HG03575 (cell line): ENCODE measurements around the gene RAB11FIP3.
"Not testable (repeated sequence)": the region's sequence is repeated elsewhere in the genome, so short reads cannot be mapped to it uniquely, and the experiment has no call there.

Experiments used
- ATAC-seq: cut with Tn5 transposase; IDR thresholded peaks from one replicate; pipeline ENCODE4 v1.9.1; 2021; ENCODE audit not compliant: unreplicated experiment, insufficient number of reproducible peaks, low FRiP score; ENCODE audit errors: extremely low read depth

Gene RAB11FIP3

GRCh38 chr16:410516-411178 lies 14.8 kb upstream of the RAB11FIP3 start:
- no peak for ATAC-seq

GRCh38 chr16:411576-412265 lies 13.7 kb upstream of the RAB11FIP3 start:
- ATAC-seq, result no peak

GRCh38 chr16:414395-415169 lies 10.9 kb upstream of the RAB11FIP3 start:
- no peak for ATAC-seq

- ATAC-seq, result not testable (repeated sequence)
Measured at GRCh38 chr16:415170-415498, 10.3 kb upstream of the RAB11FIP3 start.

GRCh38 chr16:422179-422578 lies 3.3 kb upstream of the RAB11FIP3 start:
- ATAC-seq, result not testable (repeated sequence)

GRCh38 chr16:424033-424622 lies 1.3 kb upstream of the RAB11FIP3 start:
- ATAC-seq, result no peak

- ATAC-seq, result no peak
Measured at GRCh38 chr16:424623-425081, 797 bp upstream of the RAB11FIP3 start.

- no peak for ATAC-seq
Measured at GRCh38 chr16:425740-426114, 278 bp downstream of the RAB11FIP3 start.

GRCh38 chr16:426115-426905 lies 861 bp downstream of the RAB11FIP3 start:
- ATAC-seq, result no peak

GRCh38 chr16:426906-427249 lies 1.4 kb downstream of the RAB11FIP3 start:
- no peak for ATAC-seq

GRCh38 chr16:427250-427649 lies 1.8 kb downstream of the RAB11FIP3 start:
- no peak for ATAC-seq

GRCh38 chr16:430904-431303 lies 5.5 kb downstream of the RAB11FIP3 start:
- ATAC-seq, result no peak

GRCh38 chr16:440627-441026 lies 15.2 kb downstream of the RAB11FIP3 start:
- ATAC-seq, result no peak

GRCh38 chr16:441447-441846 lies 16.0 kb downstream of the RAB11FIP3 start:
- ATAC-seq, result no peak

- ATAC-seq, result no peak
Measured at GRCh38 chr16:442976-443375, 17.5 kb downstream of the RAB11FIP3 start.

GRCh38 chr16:444027-444426 lies 18.6 kb downstream of the RAB11FIP3 start:
- no peak for ATAC-seq

GRCh38 chr16:445566-445965 lies 20.1 kb downstream of the RAB11FIP3 start:
- no peak for ATAC-seq

GRCh38 chr16:450385-450784 lies 24.9 kb downstream of the RAB11FIP3 start:
- no peak for ATAC-seq
